Ramos (cell line): ENCODE results near the gene SPATA19.
"Not testable (repeated sequence)": the region's sequence is repeated elsewhere in the genome, so short reads cannot be mapped to it uniquely, and the experiment has no call there.

Experiments used
- in situ Hi-C: fragments of 300-500 bp; cut with MboI; formaldehyde crosslinking; loops from one replicate; pipeline ENCODE4 v1.14.3; 2022; ENCODE audit warnings: low sequenced_read_pairs; ENCODE audit not compliant: unreplicated experiment

Gene SPATA19, protein sequence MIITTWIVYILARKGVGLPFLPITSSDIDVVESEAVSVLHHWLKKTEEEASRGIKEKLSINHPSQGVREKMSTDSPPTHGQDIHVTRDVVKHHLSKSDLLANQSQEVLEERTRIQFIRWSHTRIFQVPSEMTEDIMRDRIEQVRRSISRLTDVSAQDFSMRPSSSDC

DNA sequence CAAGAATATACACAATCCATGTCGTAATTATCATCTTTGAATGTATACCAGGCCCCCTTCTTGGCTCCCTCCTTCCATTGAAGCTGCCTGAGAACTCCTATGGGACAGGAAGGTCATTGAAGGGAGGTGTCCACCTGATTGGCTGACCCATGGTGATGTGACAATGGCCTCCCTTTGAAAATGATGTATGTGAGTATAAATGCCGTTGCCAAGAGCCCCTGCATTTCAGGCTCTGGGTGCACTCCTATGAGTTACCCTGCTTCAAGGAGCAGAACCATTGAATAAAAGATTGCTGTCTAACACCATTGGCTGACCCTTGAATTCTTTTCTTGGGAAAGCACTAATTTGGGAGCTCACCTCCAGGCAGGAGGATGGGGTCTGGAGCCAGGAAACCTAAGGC, at the start of gene SPATA19:
TSS of gene SPATA19 (minus strand) at position 101 of the 400 bp plus-strand sequence. CDS start at position 34, 67 bp downstream.
- in situ Hi-C loops: no loop called here

DNA sequence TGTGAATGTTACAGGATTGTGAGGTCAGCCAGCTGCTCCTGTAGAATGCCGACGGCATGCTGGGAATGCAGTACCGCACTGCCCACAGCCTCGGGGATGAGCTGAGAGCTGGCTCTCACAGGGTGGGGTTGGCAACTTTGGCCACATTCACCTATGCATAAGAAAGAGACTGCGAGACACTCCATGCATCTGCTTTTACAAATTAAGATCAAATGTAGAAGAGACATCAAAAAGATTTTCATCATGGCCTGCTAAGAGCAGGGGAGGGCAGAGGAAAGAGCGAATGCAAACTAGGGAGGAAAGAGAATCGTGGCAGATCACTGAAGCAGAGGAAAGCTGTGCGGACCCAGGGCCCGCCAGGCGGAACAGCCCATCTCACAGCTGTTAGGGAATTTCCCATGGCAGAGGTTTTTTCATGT, 49.8 kb upstream of the SPATA19 start:
- in situ Hi-C loops: no loop called here

DNA sequence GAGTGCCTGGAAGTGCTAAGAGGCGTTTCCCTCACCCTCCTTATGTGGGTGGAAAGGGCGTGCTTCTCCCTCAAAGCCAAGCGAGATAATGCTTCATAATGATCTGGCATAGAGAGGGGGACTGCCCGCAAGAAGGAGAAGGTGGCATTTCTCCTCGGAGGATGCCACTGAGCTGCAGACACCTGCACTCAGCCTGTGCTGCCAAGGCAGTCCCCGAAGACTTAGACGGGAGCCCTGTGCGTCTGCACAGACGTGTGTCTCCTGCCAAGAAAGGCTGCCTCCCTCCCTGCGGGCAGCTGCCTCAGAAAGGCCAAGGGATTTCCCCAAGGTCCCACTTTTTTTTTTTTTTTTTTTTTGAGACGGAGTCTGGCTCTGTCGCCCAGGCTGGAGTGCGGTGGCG, 48.1 kb upstream of the SPATA19 start:
- in situ Hi-C loops: no loop called here

DNA sequence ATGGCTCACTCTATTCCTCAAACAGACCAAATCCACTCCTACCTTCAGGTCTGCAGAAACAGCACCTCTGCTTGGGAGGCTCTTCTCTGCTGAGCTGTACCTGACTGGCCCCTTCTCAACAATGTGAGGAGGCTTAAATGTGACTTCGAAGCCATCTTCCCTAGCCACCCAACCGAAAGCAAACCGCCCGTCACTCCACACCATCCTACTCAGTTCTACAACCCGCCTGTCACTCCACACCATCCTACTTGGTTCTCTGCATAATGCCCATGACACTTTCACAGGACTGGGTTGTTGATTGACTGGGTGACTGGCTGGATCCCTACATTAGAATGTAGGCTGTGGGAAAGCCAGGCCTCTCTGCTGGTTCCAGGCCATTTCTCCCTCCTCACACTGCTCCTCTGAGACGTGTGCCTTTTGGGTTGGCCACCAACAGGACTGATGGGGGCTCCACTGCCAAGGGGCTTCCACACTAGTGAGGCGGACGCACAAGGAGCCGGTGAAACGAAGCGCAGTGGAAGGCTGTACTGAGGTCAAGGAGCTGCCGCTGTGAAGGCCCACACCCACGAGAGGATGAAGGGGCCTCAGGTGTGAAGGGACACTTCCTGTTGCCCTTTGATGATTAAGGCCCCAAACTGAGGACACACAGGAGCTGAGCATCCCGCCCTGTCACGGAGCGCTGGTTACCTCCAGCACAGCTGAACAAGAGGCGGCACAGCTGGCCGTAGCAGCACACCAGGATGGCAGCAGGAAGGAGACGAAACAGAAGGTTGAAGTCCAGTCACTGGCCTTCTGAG, 47.5 kb upstream of the SPATA19 start:
- in situ Hi-C loops: no loop called here

DNA sequence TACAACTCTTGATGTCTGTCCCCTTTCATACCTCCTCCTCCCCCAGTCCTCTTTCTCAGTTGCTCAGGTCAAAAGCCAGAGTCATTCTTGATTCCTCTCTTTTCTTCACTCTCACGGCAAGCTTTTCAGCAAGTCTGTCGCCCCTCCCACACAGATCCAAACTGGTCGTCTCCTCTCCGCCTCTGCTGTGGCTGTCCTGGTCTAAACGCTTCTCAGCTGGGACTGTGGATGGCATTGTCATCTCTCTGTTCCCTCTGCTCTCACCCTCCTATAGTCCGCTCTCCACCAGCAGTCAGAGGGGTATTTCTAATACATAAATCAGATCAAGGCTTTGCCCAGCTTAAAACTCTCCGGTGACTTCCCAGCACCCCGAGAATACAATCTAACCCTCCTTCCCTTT, 46.8 kb upstream of the SPATA19 start:
- in situ Hi-C loops: no loop called here

DNA sequence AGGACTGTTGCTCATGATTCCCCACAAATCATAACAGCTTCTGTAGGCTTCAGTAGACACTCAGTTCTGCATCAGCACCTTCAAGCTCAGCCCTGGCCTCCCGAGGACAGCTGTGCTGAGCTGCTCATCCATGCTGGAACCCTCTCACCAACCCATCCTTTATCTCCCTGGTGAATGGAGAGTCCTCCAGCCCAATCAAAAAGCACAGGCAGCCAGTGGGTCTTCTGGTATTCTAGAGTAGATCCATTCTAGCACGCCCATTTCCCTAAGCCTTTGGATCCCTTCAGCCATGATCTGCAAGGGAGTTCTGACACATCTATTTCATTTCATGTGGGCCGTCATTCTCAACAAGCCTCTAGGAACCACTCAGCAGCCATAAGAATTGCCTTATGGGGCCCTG, 44.6 kb upstream of the SPATA19 start:
- in situ Hi-C loops: no loop called here

DNA sequence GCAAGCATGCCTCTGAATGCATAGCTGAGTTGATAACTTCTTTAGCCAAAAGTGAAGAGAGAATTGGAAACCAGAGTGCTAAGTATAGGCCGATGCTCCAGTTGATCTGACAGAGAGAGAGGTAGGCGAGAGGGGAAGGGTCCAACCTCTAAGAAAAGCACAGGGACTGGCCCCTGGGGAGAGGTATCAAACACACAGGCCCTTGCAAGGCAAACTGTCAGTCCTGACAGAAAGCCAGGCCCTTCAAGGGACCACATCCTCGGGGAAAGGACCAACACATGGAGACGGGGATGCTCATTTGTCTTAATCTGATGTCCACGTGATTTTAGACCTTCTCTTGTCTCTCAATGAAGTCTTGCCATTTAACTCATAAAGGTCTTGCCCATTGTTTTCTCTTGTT, 43.9 kb upstream of the SPATA19 start:
- in situ Hi-C loops: no loop called here

DNA sequence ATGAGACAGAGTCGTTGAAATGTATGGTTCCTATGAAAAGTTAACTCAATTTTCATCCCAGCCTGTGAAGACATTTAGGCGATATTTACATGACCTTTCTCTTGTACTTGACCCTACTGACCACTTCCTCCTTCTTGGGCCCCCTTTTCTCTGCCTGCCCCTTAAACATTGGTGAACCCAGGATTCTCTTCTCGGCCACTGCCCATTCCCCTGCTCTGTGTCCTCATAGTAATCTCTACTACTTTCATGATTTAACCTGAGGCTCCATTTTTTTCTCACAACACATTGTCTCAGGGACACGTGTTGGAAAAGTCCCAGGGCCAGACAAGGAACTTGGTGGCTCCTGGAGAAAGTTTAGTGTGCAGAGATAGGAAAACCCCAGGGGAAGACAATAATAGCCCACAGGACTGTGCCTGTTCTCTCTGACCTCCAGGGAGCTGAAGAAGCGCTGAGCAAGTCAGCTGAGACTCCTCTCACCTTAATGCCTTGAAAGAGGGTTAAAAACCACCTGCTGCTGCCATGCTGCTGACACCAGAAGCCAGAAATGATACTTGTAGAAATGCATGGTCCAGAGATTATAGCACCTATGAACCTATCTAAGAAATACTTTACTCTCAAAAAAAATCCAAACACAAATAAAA, 42.5 kb upstream of the SPATA19 start:
- in situ Hi-C loops: no loop called here

DNA sequence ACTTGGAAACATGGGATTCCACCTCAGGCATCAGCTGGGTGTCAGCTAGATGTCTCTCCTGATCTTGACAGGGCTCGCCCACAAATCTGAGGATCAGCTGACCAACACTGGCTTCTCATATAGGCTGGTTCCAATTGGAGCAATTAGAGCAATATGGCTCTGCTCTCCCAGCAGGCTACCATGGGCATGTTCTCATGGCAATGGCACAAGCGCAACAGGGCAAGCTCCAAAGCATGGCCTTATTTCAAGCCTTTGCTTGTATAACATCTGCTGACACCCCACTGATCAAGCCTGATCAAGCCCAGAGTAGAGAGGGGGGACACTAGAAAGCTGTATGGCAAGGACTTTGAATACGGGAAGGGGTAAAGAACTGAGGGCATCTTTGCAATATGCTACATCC, 40.7 kb upstream of the SPATA19 start:
- in situ Hi-C loops: no loop called here

DNA sequence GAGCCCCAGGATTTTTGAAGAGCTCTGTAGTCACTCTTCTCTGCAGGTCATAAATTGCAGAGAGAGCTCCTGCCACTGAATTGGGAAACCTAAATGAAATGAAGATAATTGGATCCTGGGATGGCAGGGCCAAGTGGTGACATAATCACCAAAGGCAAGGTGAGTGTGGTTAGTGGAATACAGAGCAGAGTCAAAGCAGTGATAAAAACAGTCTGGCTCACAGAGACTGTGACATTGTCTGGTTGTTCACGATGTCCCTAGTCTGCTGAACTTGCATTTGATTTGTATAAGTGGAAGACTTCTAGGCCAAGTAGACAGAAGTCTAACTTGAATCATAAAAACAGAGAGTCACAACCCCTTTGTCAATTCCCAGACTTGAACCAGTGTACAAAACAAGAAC, 26.8 kb upstream of the SPATA19 start:
- in situ Hi-C loops: no loop called here

DNA sequence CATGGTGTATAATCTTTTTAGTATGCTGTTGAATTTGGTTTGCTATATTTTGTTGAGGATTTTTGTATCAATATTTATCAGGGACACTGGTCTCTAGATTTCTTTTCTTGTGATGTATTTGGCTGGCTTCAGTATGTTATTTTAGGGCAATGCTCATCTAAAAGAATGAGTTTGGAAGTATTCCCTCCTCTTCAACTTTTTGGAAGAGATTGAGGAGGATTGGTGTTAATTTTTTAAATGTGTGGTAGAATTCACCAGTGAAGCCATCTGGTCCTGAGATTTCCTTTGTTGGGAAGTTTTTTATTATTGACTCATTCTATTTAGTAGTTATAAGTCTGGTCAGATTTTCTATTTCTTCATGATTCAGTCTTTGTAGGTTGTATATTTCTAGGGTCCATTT, 22.1 kb upstream of the SPATA19 start:
- in situ Hi-C loops: no loop called here

DNA sequence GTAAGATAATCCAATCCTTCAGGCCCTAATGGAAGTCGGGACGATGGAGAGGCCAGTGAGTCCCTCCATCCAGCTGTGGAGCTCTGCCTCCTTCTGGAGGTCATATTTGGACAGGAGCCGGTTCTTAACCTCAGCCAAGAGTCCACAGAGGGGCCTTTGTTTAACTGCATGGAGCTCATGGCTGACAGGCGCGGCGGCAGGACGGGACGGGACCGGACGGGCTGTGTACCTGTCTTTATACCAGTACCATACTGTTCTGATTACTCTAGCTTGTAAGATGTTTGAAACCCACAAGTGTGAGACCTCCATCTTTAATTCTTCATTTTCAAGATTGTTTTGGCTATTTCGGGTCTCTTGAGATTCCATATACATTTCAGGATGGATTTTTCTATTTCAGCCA, 20.2 kb upstream of the SPATA19 start:
- in situ Hi-C loops: no loop called here

DNA sequence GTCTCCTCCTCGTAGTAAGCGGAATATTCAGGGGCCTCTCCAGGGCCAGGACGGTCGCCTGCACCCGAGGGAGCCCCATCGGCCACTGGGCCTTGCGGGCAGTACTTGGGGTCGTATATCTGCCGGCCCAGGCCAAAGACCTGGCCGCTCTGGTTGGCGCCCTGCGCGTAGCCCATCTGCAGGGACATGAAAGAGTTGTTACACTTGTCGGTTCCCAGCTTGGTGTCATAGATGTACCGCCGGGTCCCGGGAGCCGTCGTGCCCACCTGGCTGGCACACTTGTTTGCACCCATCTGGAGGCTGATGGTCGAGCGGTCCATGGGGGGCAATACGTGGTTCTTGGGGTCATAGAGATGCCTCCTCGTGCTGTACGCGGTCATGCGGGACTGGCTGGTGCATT, 19.4 kb upstream of the SPATA19 start:
- in situ Hi-C loops: no loop called here

DNA sequence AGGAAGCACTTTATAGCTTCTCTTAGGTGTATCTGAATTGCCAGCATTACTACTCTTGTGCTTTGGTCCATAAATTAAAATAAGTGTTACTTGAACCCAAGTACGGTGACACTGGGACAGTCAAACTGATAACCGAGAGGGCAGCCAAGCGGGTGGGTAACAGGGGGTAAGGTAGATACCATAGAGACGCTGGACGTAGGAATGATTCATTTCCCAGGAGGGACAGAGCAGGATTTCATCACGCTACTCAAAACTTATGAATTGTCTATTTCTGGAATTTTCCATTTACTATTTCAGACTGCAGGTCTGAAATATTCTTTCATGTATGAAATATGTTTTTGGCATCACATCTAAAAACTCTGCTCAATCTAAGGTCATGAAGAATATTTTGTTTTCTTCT, 14.8 kb upstream of the SPATA19 start:
- in situ Hi-C loops: no loop called here

DNA sequence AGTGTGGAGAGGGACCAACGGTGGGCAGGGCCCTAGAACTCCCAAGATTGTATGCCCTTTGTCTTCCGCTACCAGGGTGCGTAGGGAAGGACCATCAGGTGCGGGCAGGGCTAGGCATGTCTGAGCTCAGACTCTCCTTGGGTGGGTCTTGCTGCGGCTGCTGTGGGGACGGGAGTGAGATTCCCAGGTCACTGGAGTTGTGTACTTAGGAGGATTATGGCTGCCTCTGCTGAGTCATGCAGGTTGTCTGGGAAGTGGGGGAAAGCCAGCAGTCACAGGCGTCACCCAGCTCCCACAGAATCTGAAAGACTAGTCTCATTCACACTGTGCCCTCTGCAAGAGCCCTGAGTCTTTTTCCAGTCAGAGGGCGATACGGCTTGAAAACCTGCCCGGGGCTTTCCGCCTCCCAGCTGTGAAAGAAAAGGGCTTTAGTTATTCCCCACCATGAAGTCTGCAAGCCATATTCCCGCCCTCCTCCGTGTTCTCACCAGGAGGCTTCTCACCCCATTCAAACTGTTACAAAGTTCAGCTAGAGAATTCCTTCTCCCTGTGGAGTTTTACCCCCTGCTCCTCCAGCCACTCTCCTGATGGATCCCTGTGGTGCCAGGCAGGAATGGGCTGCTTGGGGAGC, 9.1 kb upstream of the SPATA19 start:
- in situ Hi-C loops: not testable (repeated sequence)

DNA sequence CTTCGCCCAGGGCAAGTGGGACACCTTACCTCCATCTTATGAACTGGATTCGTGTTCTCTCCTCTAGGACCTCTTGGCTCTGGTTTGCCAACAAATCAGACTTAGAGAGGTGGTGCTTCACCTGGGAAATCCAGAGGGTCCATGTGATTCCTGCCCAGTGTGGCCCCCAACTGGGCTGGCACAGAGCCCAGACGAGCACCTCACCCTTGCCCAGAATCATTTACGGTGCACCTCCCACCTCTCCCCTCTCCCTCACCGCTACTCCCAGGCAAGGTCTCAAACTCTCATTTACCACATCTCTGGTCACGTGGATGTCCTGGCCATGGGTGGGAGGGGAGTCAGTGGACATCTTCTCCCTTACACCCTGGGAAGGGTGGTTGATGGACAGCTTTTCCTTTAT, 1.1 kb downstream of the SPATA19 start:
- in situ Hi-C loops: no loop called here

DNA sequence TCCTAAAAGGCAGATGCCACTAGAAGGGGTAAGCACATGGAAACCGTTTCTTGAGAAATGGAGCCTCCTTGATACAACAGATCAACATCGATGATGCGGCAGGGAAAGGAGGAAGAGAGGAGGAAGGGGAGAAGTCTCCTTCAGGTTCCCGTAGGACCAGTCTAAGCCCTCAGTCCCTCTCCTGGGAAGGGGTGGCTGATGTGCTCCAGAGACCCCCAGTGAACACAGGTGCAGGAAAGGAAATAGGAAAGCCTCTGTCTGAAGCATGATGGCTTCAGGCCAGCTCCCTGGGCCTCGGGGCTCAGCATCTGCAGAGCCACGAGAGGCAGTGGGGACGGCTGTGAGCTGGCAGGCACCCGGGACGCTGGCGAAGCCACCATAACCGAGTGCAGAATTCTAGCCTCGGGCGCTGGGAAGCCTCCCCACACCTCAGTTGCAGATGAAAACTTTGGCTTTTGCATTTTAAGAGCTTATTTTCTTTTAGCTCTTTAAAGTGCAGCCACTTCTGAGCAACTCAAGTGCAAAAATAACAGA, 1.8 kb downstream of the SPATA19 start:
- in situ Hi-C loops: no loop called here

DNA sequence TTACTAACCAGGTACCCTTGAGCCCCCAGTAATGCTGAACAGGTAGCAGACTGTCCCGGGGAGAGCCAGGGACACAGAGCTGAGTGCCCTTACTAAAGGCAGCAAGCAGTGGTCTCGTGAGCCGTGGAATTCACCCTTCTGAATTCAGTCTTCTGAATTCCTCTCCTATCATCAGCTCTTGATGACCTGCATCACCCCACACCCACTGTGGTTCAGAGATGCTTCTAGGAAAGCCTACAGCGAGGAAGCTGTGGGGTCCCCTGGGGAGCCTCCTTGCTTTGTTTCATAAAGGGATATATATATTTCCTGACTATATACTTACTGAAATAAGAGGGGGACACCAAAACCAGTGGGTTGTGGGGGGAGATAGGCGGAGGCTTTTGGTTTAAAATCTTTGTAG, 2.6 kb downstream of the SPATA19 start:
- in situ Hi-C loops: no loop called here

DNA sequence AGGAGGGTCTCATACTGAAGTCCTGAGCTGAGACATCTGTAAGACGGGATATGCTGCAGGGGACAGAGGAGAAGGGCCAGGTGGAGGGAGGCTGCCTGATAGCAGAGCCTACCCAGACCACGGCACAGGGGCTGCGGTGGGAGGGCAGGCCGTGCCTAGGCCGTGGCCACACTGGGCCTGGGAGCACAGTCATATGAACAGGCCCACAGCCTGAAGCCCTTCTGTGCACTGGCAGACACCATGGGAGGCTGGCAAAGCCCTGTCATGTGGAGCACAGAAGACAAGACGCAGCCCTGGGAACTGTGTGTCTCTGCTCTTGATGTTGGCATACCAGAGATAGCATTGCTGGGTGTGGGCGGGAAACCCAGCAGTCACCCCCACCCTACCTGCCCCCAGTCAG, 3.3 kb downstream of the SPATA19 start:
- in situ Hi-C loops: no loop called here

DNA sequence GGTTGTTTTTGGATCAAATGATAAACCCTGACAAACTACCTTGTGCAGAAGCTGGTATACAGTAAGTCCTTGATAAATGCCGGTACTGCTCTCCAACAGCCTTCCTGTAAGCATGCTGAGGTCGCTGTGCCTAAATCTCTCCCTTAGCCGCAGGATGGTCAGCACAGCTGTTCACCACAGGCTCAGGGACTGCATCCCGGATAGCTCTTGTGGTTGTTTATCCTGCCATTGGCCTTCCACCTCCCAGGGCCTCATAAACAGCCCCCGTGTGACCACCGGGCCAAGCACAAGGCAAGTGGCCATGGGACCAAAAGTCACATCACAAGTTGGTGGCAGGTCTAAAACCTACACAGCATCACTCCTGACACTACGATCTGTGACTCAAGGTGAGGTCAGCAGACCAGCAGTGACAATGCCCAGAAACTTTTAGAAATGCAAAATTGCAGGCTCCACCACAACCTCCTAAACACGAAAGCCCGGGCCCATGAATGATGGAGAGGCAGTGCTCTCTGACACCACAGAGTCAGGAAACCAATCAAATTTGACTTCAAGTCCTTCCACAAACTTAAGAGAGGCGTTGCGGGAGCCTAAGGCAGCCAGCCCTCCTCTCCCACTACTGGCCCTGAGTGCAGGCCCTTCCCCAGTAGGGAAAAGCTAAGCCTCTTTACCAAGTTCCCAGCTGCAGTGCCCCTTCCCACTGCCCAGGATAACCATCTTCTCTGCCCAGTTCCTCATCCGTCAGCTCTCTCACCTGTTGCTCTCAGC, 3.9 kb downstream of the SPATA19 start:
- in situ Hi-C loops: no loop called here
